Measurements from ENCODE around the gene VMO1.

The VMO1 gene

DNA sequence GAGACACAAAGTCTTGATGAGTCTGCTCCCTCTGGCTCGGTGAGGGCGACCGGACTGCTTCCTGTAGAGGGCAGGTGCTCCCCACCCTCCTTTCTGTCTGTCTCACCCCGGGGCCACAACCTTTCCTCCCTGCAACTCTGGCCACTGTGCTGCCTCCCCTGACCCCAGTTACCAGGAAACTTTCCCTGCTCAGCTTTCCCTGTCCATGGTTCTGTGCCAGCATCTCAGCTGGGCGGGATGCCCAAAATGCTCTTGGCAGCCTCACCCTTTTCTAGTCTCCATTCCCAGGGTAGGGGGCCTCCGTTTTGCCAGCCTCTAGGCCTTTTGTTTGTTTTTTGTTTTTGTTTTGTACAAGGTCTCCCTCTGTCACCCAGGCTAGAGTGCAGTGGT is 22.2 kb upstream of the VMO1 start:
- FAIRE-seq (no peak), DNase-seq (ENCODE audit: insufficient read length, low spot score) (no peak)
- TF ChIP-seq, protein P1, sequence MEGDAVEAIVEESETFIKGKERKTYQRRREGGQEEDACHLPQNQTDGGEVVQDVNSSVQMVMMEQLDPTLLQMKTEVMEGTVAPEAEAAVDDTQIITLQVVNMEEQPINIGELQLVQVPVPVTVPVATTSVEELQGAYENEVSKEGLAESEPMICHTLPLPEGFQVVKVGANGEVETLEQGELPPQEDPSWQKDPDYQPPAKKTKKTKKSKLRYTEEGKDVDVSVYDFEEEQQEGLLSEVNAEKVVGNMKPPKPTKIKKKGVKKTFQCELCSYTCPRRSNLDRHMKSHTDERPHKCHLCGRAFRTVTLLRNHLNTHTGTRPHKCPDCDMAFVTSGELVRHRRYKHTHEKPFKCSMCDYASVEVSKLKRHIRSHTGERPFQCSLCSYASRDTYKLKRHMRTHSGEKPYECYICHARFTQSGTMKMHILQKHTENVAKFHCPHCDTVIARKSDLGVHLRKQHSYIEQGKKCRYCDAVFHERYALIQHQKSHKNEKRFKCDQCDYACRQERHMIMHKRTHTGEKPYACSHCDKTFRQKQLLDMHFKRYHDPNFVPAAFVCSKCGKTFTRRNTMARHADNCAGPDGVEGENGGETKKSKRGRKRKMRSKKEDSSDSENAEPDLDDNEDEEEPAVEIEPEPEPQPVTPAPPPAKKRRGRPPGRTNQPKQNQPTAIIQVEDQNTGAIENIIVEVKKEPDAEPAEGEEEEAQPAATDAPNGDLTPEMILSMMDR (IDR thresholded peaks at IDR 0.05; ENCODE audit: insufficient read depth, missing control alignments): no peak

DNA sequence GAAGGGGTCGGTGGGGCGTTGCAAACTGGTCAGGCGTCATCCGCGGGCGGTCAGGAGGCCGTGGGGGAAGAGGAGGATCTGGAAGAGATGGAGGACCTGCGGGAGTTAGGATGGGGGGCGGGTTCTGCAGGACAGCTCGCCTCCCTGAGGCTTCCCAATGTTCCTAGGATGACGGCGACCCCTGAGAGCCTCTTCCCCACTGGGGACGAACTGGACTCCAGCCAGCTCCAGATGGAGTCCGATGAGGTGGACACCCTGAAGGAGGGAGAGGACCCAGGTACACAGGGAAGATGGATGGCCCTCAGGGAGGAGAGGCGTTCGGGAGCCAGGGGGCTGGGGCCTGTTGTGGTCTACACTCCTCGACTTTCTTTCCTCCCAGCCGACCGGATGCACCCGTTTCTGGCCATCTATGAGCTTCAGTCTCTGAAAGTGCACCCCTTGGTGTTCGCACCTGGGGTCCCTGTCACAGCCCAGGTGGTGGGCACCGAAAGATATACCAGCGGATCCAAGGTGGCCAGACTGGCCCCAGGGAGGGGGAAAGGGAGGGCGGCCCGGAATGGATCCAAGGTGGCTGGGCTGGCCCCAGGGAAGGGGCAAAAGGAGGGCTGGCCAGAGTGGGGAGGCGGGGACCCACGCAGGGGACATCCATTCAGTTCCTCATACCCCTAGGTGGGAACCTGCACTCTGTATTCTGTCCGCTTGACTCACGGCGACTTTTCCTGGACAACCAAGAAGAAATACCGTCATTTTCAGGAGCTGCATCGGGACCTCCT is 21.6 kb upstream of the VMO1 start:
- DNase-seq (ENCODE audit: insufficient read length, low spot score) (no peak), FAIRE-seq (no peak)
- TF ChIP-seq, protein P1 (IDR thresholded peaks at IDR 0.05; ENCODE audit: insufficient read depth, missing control alignments): no peak

GRCh38 chr17:4806777-4807604 is 20.8 kb upstream of the VMO1 start, which contains the start of gene PLD2:
TSS of gene PLD2 (plus strand) at chr17:4807152. CDS start at chr17:4807773, 621 bp downstream.
- TF ChIP-seq, protein P1 (IDR thresholded peaks at IDR 0.05; ENCODE audit: insufficient read depth, missing control alignments): no peak
- DNase-seq (ENCODE audit: insufficient read length, low spot score) (peak; percentile 100), FAIRE-seq (no peak)

DNA sequence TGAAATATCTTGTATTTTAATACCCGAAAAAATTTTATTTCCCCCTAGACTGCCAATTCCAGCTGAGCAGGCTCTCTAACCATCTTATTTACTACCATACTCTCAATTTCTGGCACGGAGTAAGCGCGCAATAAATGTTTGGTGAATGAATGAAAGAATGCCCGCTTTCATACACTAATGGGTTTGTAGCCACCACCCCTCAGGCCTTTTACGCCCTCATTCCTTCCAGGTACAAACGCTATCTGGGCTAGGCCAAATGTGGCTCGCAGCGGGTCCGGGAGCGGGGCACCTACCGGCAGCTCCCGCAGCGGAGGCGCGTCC is 20.3 kb upstream of the VMO1 start:
- DNase-seq (ENCODE audit: insufficient read length, low spot score): no peak

GRCh38 chr17:4802228-4802627 is 16.1 kb upstream of the VMO1 start, which contains the start of gene C17orf114:
TSS of gene C17orf114 (minus strand) at chr17:4802328.
- FAIRE-seq (no peak), DNase-seq (ENCODE audit: insufficient read length, low spot score) (no peak)
- TF ChIP-seq, protein P1 (IDR thresholded peaks at IDR 0.05; ENCODE audit: insufficient read depth, missing control alignments): no peak

More for the DNA sequence above, 20.3 kb upstream of the VMO1 start:
- FAIRE-seq: no peak
- TF ChIP-seq, protein P1 (IDR thresholded peaks at IDR 0.05; ENCODE audit: insufficient read depth, missing control alignments): no peak

GRCh38 chr17:4800462-4801196 is 14.5 kb upstream of the VMO1 start:
- FAIRE-seq (no peak), DNase-seq (ENCODE audit: insufficient read length, low spot score) (no peak)
- TF ChIP-seq, protein P1 (IDR thresholded peaks at IDR 0.05; ENCODE audit: insufficient read depth, missing control alignments): no peak
